H9 (cell line): ENCODE results near the gene ALDH5A1. TPM values are rescaled to one million over a fixed set of nuclear protein-coding genes. Genes with fewer than 3 reads are reported as not detected.

ENCODE experiments used
- DNase-seq: peaks from one replicate; pipeline ENCODE4 v3.0.0-alpha.2; 2017
- H2AFZ ChIP-seq: one replicate; pipeline ENCODE4 v1.6.1; 2013; ENCODE audit warnings: mild to moderate bottlenecking, low read length, control low read depth, moderate library complexity
- H2AK5ac ChIP-seq: 2 replicates; pipeline ENCODE4 v1.6.1; 2013; ENCODE audit warnings: low read length, control low read depth, mixed read lengths; ENCODE audit not compliant: insufficient read length
- H2BK120ac ChIP-seq: one replicate; pipeline ENCODE4 v1.6.1; 2013; ENCODE audit warnings: low read depth, mild to moderate bottlenecking, low read length, control low read depth, inconsistent platforms; ENCODE audit not compliant: poor library complexity, severe bottlenecking
- H2BK12ac ChIP-seq: 2 replicates; pipeline ENCODE4 v1.6.1; 2013; ENCODE audit warnings: low read length, control low read depth, mixed read lengths, low read depth; ENCODE audit not compliant: insufficient read length
- H2BK15ac ChIP-seq: 2 replicates; pipeline ENCODE4 v1.6.1; 2013; ENCODE audit warnings: low read depth, low read length, control low read depth
- H2BK20ac ChIP-seq: one replicate; pipeline ENCODE4 v1.6.1; 2013; ENCODE audit warnings: low read depth, mild to moderate bottlenecking, low read length, control low read depth, inconsistent platforms; ENCODE audit not compliant: poor library complexity, severe bottlenecking
- H2BK5ac ChIP-seq: 2 replicates; pipeline ENCODE4 v1.6.1; 2013; ENCODE audit warnings: low read length, control low read depth, mixed read lengths; ENCODE audit not compliant: insufficient read length
- H3K14ac ChIP-seq: 2 replicates; pipeline ENCODE4 v1.6.1; 2013; ENCODE audit warnings: low read length, control low read depth; ENCODE audit not compliant: insufficient read depth
- H3K18ac ChIP-seq: 2 replicates; pipeline ENCODE4 v1.6.1; 2013; ENCODE audit warnings: low read depth, mild to moderate bottlenecking, mixed read lengths, low read length, control low read depth; ENCODE audit not compliant: insufficient read length
- H3K23ac ChIP-seq: 2 replicates; pipeline ENCODE4 v1.6.1; 2013; ENCODE audit warnings: low read length, control low read depth, mixed read lengths, low read depth; ENCODE audit not compliant: insufficient read length
- H3K23me2 ChIP-seq: 2 replicates; pipeline ENCODE4 v1.6.1; 2013; ENCODE audit warnings: low read depth, mild to moderate bottlenecking, mixed read lengths, low read length, control low read depth; ENCODE audit not compliant: insufficient read length, poor library complexity, severe bottlenecking
- H3K27ac ChIP-seq: 2 replicates; pipeline ENCODE4 v1.5.1; 2013; ENCODE audit warnings: low read length, control low read depth, mixed read lengths, low read depth; ENCODE audit not compliant: insufficient read length
- H3K27me3 ChIP-seq: 2 replicates; pipeline ENCODE4 v1.6.1; 2013; ENCODE audit warnings: low read length, control low read depth, inconsistent platforms; ENCODE audit not compliant: insufficient read depth
- H3K4ac ChIP-seq: 2 replicates; pipeline ENCODE4 v1.6.1; 2013; ENCODE audit warnings: low read depth, mild to moderate bottlenecking, control low read depth, inconsistent platforms, low read length, moderate library complexity
- H3K4me1 ChIP-seq: 2 replicates; pipeline ENCODE4 v1.6.1; 2013; ENCODE audit warnings: low read length, control low read depth, inconsistent platforms; ENCODE audit not compliant: insufficient read depth
- H3K4me2 ChIP-seq: 2 replicates; pipeline ENCODE4 v1.6.1; 2013; ENCODE audit warnings: low read length, control low read depth, mixed read lengths; ENCODE audit not compliant: insufficient read length, insufficient read depth
- H3K56ac ChIP-seq: 2 replicates; pipeline ENCODE4 v1.6.1; 2013; ENCODE audit warnings: low read depth, mild to moderate bottlenecking, mixed read lengths, low read length, control low read depth; ENCODE audit not compliant: insufficient read length
- H3K79me1 ChIP-seq: 2 replicates; pipeline ENCODE4 v1.6.1; 2013; ENCODE audit warnings: low read depth, mild to moderate bottlenecking, moderate library complexity, low read length, control low read depth, inconsistent platforms; ENCODE audit not compliant: insufficient read depth, poor library complexity, severe bottlenecking
- H3K79me2 ChIP-seq: 2 replicates; pipeline ENCODE4 v1.6.1; 2013; ENCODE audit warnings: low read length, control low read depth, inconsistent platforms; ENCODE audit not compliant: insufficient read depth
- H3K9ac ChIP-seq: 2 replicates; pipeline ENCODE4 v1.6.1; 2013; ENCODE audit warnings: low read length, control low read depth, mixed read lengths; ENCODE audit not compliant: insufficient read length; ENCODE audit errors: extremely low read depth
- H3K9me3 ChIP-seq: one replicate; pipeline ENCODE4 v1.6.1; 2013; ENCODE audit warnings: low read depth, low read length, inconsistent platforms; ENCODE audit not compliant: control insufficient read depth
- H3T11ph ChIP-seq: one replicate; pipeline ENCODE4 v1.6.1; 2013; ENCODE audit warnings: mild to moderate bottlenecking, low read length, control low read depth, inconsistent platforms
- H4K20me1 ChIP-seq: one replicate; pipeline ENCODE4 v1.6.1; 2013; ENCODE audit not compliant: control insufficient read depth, insufficient read length, insufficient read depth
- H4K5ac ChIP-seq: 2 replicates; pipeline ENCODE4 v1.6.1; 2013; ENCODE audit warnings: low read depth, mild to moderate bottlenecking, mixed read lengths, low read length, control low read depth; ENCODE audit not compliant: insufficient read length
- H4K8ac ChIP-seq: replicated peaks from 2 replicates; pipeline ENCODE4 v1.6.1; 2013; ENCODE audit warnings: low read length, control low read depth, mixed read lengths, low read depth; ENCODE audit not compliant: insufficient read length
- H4K91ac ChIP-seq: 2 replicates; pipeline ENCODE4 v1.6.1; 2013; ENCODE audit warnings: low read depth, mild to moderate bottlenecking, moderate library complexity, mixed read lengths, low read length, control low read depth; ENCODE audit not compliant: insufficient read length
- H3K27ac Mint-ChIP-seq, 3 experiments: 2 replicates in 2 of 3; 3 replicates in 1 of 3; pipeline ENCODE4 v1.8.0; 2020 to 2021; ENCODE audit warnings: mixed read lengths in 3 of 3, mild to moderate bottlenecking in 1 of 3, moderate library complexity in 1 of 3
- H3K27me3 Mint-ChIP-seq: 2 replicates; pipeline ENCODE4 v1.8.0; 2021; ENCODE audit warnings: low read depth, mild to moderate bottlenecking, moderate library complexity, mixed read lengths
- H3K36me3 Mint-ChIP-seq, 3 experiments: 2 replicates in 2 of 3; 3 replicates in 1 of 3; pipeline ENCODE4 v1.8.0; 2020 to 2021; ENCODE audit warnings: low read depth in 3 of 3, mixed read lengths in 3 of 3; ENCODE audit not compliant: insufficient read depth in 1 of 3
- H3K4me1 Mint-ChIP-seq, 2 experiments: 2 replicates each; pipeline ENCODE4 v1.8.0; 2020; ENCODE audit warnings: mixed read lengths in 2 of 2
- H3K4me3 Mint-ChIP-seq, 2 experiments: 2 replicates in 1 of 2; 3 replicates in 1 of 2; pipeline ENCODE4 v1.8.0; 2020 to 2021; ENCODE audit warnings: mild to moderate bottlenecking in 2 of 2, mixed read lengths in 2 of 2, moderate library complexity in 1 of 2
- H3K9me3 Mint-ChIP-seq, 2 experiments: 2 replicates in 1 of 2; 3 replicates in 1 of 2; pipeline ENCODE4 v1.8.0; 2020; ENCODE audit warnings: mild to moderate bottlenecking in 2 of 2, mixed read lengths in 2 of 2, moderate library complexity in 1 of 2
- WGBS: extraction: QIAGEN DNeasy Blood & Tissue Kit; methylation state at CpG from one replicate; pipeline ENCODE4 v1.1.7; 2013; ENCODE audit warnings: missing lambda C conversion rate, low lambda C conversion rate, mixed read lengths; ENCODE audit not compliant: insufficient read length; ENCODE audit errors: extremely low coverage; 5-methylcytosine and 5-hydroxymethylcytosine counted together
- total RNA-seq: library from RNA; stranded (reverse); gene quantifications from 2 replicates; pipeline ENCODE4 v1.2.1, GENCODE V29; 2021
- TF ChIP-seq, protein P1 (sequence below): fragments of 200-600 bp; sonication (generic); conservative IDR thresholded peaks from 3 replicates; pipeline ENCODE4 v1.8.0; 2021; ENCODE audit warnings: antibody characterized with exemption, mild to moderate bottlenecking

The ALDH5A1 gene
- total RNA-seq, 1 experiment from 2014 or later, result 5.4 TPM

DNA sequence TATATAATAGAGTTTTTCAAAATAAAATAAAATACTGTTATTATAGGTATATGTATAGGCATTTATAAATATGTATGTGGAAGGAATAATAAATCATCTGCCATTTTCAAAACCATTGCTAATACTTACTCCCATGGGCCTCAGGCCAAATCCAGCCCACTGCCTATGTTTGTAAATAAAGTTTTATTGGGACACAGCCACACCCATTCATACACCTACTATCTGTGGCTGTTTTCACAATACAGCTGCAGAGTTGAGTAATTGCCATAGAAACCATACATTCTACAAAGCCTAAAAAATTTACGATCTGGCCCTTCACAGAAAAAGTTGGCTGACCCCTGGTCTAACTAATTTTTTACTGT lies 9.5 kb downstream of the ALDH5A1 start:
- no peak overlapping the region for H3K27ac ChIP-seq
- no peak overlapping the region for H3T11ph ChIP-seq
- no peak overlapping the region for H3K4me2 ChIP-seq
- no peak overlapping the region for H2BK5ac ChIP-seq
- H2AK5ac ChIP-seq, result no peak overlapping the region
- no CpG with 5 or more reads among the region's 1 CpG for WGBS
- no peak overlapping the region for H3K23ac ChIP-seq
- H2BK15ac ChIP-seq, result no peak overlapping the region
- Mint-ChIP-seq H3K27ac (no peak overlapping the region), H3K36me3 (peaks cover 3 to 15% (median 4%) of the 10 kb centered on the region in 3 experiments; a peak in 6 of 7 replicates), H3K4me1 (peaks cover 15% of the 10 kb centered on the region in 2 experiments), H3K9me3 (peaks cover 8 to 9% of the 10 kb centered on the region in 2 experiments), H3K27me3 (no peaks in the 10 kb centered on the region; the same call in 1 of the 2 replicates), H3K4me3 (no peak overlapping the region)
- no peak overlapping the region for H4K91ac ChIP-seq
- no peak overlapping the region for H2BK12ac ChIP-seq
- no peaks in the 10 kb centered on the region for H3K23me2 ChIP-seq
- no peak overlapping the region for H3K18ac ChIP-seq
- no peak overlapping the region for H3K56ac ChIP-seq
- H2BK120ac ChIP-seq, result no peak overlapping the region
- H3K79me2 ChIP-seq, result no peaks in the 10 kb centered on the region
- H3K9me3 ChIP-seq, result no peaks in the 10 kb centered on the region
- DNase-seq, result no peak
- no peak overlapping the region for H3K9ac ChIP-seq
- no peaks in the 10 kb centered on the region for H3K79me1 ChIP-seq
- no peak overlapping the region for H4K5ac ChIP-seq
- H4K20me1 ChIP-seq, result no peaks in the 10 kb centered on the region
- TF ChIP-seq, protein P1, sequence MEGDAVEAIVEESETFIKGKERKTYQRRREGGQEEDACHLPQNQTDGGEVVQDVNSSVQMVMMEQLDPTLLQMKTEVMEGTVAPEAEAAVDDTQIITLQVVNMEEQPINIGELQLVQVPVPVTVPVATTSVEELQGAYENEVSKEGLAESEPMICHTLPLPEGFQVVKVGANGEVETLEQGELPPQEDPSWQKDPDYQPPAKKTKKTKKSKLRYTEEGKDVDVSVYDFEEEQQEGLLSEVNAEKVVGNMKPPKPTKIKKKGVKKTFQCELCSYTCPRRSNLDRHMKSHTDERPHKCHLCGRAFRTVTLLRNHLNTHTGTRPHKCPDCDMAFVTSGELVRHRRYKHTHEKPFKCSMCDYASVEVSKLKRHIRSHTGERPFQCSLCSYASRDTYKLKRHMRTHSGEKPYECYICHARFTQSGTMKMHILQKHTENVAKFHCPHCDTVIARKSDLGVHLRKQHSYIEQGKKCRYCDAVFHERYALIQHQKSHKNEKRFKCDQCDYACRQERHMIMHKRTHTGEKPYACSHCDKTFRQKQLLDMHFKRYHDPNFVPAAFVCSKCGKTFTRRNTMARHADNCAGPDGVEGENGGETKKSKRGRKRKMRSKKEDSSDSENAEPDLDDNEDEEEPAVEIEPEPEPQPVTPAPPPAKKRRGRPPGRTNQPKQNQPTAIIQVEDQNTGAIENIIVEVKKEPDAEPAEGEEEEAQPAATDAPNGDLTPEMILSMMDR, result no peak
- H2BK20ac ChIP-seq, result no peak overlapping the region
- H4K8ac ChIP-seq, result no peak overlapping the region
- no peak overlapping the region for H2AFZ ChIP-seq
- peaks cover 2% of the 10 kb centered on the region; the same call in 1 of the 2 replicates for H3K4me1 ChIP-seq
- H3K14ac ChIP-seq, result no peak overlapping the region
- H3K27me3 ChIP-seq, result no peaks in the 10 kb centered on the region
- no peak overlapping the region for H3K4ac ChIP-seq
